OCI-M2 (cell line): Measurements from ENCODE around the gene GMPPB.

Source experiments
- DNase-seq: peaks from one replicate; lab custom pipeline; 2025; ENCODE audit not compliant: unreplicated experiment; lab: John Stamatoyannopoulos, UW

GMPPB gene

DNA sequence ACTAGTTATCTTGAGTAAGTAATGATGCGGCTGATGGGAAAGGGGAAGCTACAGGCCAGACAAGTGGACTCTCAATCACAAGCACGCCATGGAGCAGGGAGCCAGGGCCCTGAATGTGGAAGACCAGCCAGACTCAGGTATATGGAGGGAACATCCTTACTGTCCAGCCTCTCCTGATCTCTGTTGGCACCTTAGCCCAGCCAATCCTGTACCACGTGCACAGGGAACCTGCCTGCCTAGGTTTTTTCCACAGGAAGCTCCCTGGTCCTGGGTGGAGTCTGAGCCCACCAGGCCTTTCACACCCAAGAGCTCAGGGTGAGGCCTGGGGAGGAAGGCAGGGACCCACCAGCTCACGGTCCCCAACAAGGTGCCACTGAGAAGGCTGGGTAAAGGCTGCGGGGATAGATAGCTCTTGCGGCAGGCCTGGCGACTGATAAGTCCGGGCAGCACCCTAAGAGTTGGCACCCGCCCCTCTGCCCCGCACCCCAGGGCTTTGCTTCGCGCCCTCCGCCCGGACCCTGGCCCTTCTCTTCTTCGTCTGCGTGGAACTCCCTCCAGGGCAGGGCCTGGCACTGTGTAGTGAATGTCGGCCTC, 50.5 kb downstream of the GMPPB start:
- DNase-seq: no peak

- no peak for DNase-seq
Observed at GRCh38 chr3:49671291-49672288, 52.2 kb downstream of the GMPPB start.

GRCh38 chr3:49670940-49671290, 52.8 kb downstream of the GMPPB start:
- no peak for DNase-seq
